HL-60 (cell line): Measurements from ENCODE around the gene GPR141.

Experiments used
- DNase-seq, 2 experiments: peaks; one replicate each; pipeline ENCODE4 v3.0.0-alpha.2; 2010 to 2020; ENCODE audit warnings: low read depth in 1 of 2, low spot score in 1 of 2
- H3K27ac ChIP-seq: fragments of 250-450 bp; sonication (Bioruptor Pico); replicated peaks from 2 replicates; pipeline ENCODE4 v1.5.1; 2020; ENCODE audit warnings: mild to moderate bottlenecking, moderate library complexity
- H3K27me3 ChIP-seq: fragments of 250-450 bp; sonication (Bioruptor Pico); 2 replicates; pipeline ENCODE4 v1.5.1; 2021; ENCODE audit warnings: mild to moderate bottlenecking, moderate library complexity; ENCODE audit not compliant: insufficient read depth, poor library complexity, severe bottlenecking
- H3K4me3 ChIP-seq: replicated peaks from 2 replicates; pipeline ENCODE4 v1.5.1; 2011; ENCODE audit warnings: mild to moderate bottlenecking, control low read depth, low read length; ENCODE audit not compliant: insufficient read depth
- CTCF ChIP-seq: IDR thresholded peaks from one replicate; pipeline ENCODE4 v1.5.1; 2011; ENCODE audit warnings: low read length, control low read depth, inconsistent platforms; ENCODE audit not compliant: insufficient read depth
- GABPA ChIP-seq: IDR thresholded peaks from 2 replicates; pipeline ENCODE4 v1.6.1; 2012; ENCODE audit warnings: low read depth
- POLR2AphosphoS5 ChIP-seq: IDR thresholded peaks from 2 replicates; pipeline ENCODE4 v1.6.1; 2012; ENCODE audit warnings: low read depth
- REST ChIP-seq: IDR thresholded peaks from 2 replicates; pipeline ENCODE4 v1.6.1; 2012; ENCODE audit warnings: low read depth; ENCODE audit not compliant: insufficient replicate concordance
- SPI1 ChIP-seq: IDR thresholded peaks from 2 replicates; pipeline ENCODE4 v1.6.1; 2012; ENCODE audit warnings: low read depth, mild to moderate bottlenecking, borderline replicate concordance

Gene GPR141

DNA sequence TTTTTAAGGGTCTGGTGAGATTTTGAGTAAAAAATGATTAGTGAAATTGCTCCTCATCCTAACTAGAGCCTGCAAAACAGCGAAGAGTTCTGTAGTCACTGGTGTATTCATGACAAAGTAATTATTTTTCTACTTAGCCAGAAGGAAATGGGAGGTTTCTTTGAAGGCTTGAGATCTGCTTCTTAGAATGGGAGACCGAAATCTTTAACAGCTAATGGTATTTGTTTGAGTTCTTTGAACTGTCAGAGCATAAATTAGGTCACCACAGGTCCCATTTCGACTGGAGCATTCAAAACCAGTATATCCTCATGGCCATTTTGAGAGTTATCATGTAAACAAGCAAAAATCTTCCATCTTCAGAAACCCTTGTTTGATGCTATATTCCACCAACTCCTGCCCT lies 87.8 kb downstream of the GPR141 start:
- H3K27ac ChIP-seq: no peak overlapping the region

DNA sequence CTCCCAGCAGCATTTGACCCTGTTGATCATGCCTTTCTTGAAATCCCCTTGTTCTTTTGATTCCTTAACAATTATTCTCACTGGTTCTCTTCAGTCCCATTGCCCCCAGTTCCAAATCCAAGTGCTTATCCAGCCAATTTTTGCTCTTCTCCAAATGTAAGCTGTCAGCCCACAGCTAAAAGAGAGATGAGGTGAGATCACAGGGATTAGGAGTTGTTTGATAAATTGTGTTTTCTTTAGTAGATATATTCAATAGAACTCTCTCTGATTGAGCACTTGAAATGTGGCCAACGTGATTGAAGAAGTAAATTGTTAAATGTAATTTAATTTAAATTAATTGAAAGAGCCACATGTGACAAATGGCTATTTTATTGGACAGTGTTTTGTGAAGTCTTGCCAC lies 88.2 kb downstream of the GPR141 start:
- no peak for DNase-seq
- Histone ChIP-seq H3K27me3 (no peaks in the 10 kb centered on the region), H3K27ac (no peak overlapping the region), H3K4me3 (no peak overlapping the region)
- TF ChIP-seq REST (no peak), SPI1 (no peak), GABPA (no peak), POLR2AphosphoS5 (no peak), CTCF (no peak)

More for the DNA sequence above, 87.8 kb downstream of the GPR141 start:
- Histone ChIP-seq H3K27me3 (no peaks in the 10 kb centered on the region), H3K4me3 (no peak overlapping the region)
- no peak for DNase-seq
- TF ChIP-seq REST (no peak), GABPA (no peak), CTCF (no peak), SPI1 (no peak), POLR2AphosphoS5 (no peak)

DNA sequence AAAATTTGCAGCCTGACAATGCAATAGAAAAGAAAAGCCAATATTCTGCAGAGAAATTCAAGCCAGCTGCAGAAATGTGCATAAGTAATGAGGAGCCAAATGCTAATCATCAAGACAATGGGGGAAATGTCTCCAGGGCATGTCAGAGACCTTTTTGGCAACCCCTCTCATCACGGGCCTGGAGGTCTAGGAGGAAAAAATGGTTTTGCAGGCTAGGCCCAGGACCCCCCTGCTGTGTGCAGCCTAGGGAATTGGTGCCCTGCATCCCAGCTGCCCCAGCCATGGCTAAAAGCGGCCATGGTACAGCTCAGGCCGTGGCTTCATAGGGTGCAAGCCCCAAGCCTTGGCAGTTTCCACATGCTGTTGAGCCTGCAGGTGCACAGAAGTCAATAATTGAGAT lies 92.4 kb downstream of the GPR141 start:
- H3K4me3 ChIP-seq: no peak overlapping the region
- DNase-seq: no peak
- no peak overlapping the region for H3K27ac ChIP-seq
- no peak for TF ChIP-seq SPI1
- no peak for TF ChIP-seq REST
- TF ChIP-seq GABPA: no peak
- TF ChIP-seq POLR2AphosphoS5: no peak
- TF ChIP-seq CTCF: no peak
- no peaks in the 10 kb centered on the region for H3K27me3 ChIP-seq
